ENCODE measurements around the gene PDPK1.

Gene PDPK1

DNA sequence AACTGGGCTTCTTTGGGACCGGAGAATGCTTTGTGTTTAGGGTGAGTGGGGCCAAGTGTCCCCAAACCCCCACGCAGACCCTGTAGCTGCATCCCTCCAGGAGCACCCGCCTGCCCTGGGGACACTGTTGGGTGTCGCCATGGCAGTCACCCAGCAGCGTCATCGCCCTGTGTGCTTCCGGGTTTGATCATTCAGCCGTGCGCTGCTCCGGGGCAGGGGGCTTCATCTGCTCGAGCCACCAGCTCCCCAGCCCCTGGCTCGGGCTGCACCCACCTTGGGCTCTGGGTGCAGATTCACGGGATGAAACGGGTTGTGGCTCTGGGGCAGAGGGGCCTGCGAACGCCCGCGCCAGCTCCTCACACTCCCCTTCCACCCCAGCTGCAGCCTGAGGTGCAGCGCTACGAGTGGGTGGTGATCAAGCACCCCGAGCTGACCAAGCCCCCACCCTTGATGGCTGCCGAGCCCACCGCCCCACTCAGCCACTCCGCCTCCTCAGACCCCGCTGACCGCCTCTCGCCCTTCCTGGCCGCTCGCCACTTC, 37.9 kb upstream of the PDPK1 start:
- H3K4me3 ChIP-seq (ENCODE audit: low read depth, low read length) = no peak overlapping the region
- TF ChIP-seq, protein P1, sequence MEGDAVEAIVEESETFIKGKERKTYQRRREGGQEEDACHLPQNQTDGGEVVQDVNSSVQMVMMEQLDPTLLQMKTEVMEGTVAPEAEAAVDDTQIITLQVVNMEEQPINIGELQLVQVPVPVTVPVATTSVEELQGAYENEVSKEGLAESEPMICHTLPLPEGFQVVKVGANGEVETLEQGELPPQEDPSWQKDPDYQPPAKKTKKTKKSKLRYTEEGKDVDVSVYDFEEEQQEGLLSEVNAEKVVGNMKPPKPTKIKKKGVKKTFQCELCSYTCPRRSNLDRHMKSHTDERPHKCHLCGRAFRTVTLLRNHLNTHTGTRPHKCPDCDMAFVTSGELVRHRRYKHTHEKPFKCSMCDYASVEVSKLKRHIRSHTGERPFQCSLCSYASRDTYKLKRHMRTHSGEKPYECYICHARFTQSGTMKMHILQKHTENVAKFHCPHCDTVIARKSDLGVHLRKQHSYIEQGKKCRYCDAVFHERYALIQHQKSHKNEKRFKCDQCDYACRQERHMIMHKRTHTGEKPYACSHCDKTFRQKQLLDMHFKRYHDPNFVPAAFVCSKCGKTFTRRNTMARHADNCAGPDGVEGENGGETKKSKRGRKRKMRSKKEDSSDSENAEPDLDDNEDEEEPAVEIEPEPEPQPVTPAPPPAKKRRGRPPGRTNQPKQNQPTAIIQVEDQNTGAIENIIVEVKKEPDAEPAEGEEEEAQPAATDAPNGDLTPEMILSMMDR (IDR thresholded peaks at IDR 0.05; ENCODE audit: borderline replicate concordance, insufficient read depth, low read depth, low read length) = no peak

DNA sequence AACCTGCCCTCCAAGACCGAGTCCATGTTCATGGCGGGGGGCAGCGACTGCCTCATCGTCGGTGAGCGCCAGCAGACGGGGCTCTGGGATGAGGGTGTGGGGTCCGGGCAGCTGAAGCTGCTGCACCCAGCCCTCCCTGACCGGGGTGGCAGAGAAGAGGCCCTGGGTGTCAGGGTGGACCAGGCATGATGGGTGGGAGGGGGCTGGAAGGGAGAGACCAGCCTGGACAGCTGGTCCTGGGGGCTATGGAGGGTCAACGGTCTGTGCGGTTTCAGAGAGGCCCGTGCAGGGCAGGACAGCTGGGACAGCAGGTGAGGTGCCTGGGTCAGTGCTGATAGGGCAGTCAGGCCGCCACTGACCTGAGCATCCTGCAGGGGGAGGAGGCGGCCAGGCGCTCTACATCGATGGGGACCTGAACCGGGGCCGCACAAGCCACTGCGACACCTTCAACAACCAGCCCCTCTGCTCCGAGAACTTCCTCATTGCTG, 37.3 kb upstream of the PDPK1 start:
- H3K4me3 ChIP-seq (ENCODE audit: low read depth, low read length) = no peak overlapping the region
- TF ChIP-seq, protein P1 (IDR thresholded peaks at IDR 0.05; ENCODE audit: borderline replicate concordance, insufficient read depth, low read depth, low read length) = no peak

DNA sequence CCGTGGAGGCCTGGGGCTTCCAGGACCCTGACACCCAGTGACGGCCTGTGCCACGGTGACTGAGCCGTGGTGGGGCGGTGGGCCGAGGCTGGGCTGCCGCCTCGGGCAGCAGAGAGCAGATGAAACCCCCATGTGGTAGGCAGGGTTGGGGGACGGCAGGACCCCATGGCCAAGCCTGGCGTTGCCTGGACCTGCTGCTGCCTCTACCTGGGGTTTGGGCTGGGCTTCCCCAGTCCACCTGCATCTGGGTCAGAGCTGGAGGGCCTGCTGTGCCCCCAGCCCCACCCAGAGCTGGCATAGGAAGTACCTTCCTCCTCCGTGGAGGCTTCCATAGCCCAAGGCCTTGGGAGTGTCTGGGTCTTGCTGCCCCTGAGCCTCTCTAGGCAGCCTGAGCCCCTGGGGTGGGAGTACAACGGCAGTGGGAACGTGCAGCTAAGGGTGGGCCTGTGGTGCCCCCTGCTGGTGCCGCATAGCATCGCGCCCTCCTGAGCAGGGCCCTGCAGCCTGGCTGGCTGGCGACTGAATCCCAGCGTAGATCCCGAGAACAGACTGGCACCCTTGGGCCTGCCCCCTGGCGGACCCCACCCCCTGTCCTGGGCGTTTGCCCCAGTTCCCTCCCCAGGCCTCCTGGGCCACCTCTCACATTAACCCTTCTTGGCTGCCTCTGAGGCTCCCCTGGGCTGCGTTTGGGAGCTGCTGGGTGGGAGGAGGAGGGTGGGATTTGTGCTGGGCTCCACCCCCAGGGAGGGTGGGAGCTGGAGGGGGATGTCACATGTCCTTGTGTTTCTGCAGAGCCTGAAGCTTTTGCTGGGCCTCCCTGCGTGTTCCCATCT, 36.7 kb upstream of the PDPK1 start:
- no peak overlapping the region for H3K4me3 ChIP-seq (ENCODE audit: low read depth, low read length)
- TF ChIP-seq, protein P1 (IDR thresholded peaks at IDR 0.05; ENCODE audit: borderline replicate concordance, insufficient read depth, low read depth, low read length) = peak; percentile 99

DNA sequence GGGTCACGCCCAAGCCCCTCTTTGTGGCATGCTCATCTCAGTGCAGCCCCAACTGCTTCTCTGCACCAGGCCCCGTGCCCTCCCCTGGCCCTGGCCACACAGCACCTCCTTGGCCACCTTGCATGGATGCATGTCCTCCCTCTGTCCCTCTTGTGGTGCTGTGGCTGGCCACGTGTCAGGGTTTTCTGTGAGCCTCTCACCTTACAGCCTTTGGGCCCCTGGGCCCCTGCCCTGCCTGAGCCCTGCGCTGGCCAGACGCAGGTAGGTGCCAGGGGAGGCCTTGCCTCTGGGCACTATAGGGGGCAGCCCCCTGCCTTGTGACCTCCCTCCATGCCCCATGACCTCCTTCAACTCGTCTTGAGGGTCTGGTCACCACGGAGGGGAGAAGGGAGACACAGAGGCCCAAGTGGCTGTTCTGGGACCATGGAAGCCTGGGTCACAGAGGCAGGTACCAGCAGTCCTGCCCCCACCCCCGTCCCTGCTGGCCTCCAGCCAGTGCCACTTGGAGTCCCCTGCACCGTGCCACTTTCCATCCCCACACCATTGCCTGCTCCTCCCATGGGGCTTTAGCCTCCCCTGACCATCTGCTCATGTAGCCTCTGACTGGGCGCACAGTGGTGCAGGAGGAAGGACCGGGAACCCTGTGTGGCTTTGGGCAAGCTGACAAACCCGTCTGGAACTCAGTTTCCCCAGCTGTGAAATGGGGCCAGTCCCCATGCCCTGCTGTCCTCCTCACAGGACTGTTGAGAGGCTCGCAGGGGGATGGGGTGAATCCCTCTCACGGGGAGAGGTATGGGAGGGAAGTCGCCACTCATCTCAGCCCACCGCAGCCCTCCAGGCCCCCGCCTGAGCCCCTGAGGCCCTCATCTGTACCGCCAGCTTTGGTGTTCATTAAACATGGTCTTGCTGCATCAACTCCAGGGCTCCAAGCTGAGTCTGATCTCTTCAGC, 35.6 kb upstream of the PDPK1 start:
- TF ChIP-seq, protein P1 (IDR thresholded peaks at IDR 0.05; ENCODE audit: borderline replicate concordance, insufficient read depth, low read depth, low read length) = no peak
- H3K4me3 ChIP-seq (ENCODE audit: low read depth, low read length) = no peak overlapping the region

DNA sequence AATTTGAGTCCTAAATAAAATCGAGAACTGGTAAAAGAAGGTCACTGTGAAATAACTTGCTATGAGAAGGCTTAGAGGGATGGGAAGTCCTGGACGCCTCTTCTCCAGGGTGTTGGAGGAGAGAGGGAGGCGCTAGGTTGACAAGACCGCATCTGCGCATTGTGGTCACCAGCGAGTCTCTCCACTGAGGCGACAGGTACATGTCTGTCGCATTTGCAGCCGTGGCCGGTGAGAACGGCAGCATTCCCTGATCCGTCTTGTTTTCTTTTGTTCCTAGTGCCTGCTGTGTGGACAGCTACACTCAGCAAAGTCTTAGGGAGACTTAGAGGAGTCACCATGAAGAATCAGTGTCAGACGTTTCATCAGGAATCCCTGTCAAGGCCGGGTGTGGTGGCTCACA, 32.1 kb upstream of the PDPK1 start:
- no peak overlapping the region for H3K4me3 ChIP-seq (ENCODE audit: low read depth, low read length)
- TF ChIP-seq, protein P1 (IDR thresholded peaks at IDR 0.05; ENCODE audit: borderline replicate concordance, insufficient read depth, low read depth, low read length) = no peak

DNA sequence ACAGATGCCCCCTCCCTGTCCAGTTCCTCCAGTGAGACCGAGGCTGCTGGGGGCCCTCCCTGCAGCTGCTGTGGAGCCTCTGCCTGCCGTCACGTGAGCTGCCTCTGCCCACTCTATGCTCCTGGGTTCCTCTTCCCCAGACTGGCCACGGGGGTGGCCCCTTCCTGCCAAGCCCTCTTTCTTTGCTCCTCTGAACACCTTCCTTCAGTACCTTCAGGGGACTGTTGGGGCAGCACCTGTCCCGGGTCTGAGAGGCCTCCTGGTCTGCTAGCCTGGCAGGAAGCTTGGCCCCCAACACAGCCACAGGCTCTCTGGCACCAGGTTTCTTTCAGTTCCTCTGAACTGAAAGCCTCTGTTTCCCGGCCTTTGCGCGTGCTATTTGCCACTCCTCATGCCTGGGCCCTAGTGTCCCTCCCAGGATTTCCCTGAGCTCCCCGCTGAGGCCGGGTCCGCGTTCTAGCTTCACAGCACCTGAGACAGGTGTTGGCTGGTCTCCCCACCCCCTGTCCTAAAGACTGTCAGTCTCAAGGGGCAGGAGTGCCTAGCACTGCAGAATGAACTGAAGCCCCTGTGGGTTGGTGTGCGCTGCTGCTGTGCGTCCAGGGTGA, 30.7 kb upstream of the PDPK1 start:
- TF ChIP-seq, protein P1 (IDR thresholded peaks at IDR 0.05; ENCODE audit: borderline replicate concordance, insufficient read depth, low read depth, low read length) = 0 out of 2 replicates have a peak, but pooled peaks have one; percentile 22
- no peak overlapping the region for H3K4me3 ChIP-seq (ENCODE audit: low read depth, low read length)
